ENCODE measurements around the gene UMOD. TPM values are rescaled to one million over a fixed set of nuclear protein-coding genes. Genes with fewer than 3 reads are reported as not detected.

The UMOD gene
- total and polyA plus RNA-seq, 2 donors (not counting 3 experiments of a cell fraction or from before 2014, with no cell fraction given) = not detected

DNA sequence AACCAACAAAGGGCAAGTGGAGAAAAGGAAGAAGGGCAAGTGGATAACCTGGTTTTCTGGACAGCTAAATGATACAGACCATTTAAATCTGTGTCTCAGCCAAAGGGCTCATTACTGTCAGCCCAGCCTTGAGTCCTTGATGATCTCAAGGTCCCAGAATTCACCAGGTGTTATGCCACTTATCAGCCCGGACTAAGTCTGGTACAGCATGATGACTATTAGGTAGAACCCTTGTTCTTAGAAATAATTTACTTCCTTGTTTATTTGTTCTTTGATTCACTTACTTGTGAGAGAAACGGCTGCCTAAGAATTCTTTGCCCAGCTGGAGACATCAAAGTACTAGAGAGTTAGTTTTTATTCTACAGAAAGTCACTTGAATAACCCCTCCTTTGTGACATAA is 48.6 kb upstream of the UMOD start:
- Histone ChIP-seq H3K4me2 (ENCODE audit: insufficient read depth, low read length) (no peak overlapping the region), H3K27me3 (ENCODE audit: control insufficient read depth in 2 of 2, insufficient read depth in 2 of 2, low read length in 2 of 2) (no peaks in the 10 kb centered on the region), H3K36me3 (ENCODE audit: control insufficient read depth in 2 of 2, extremely low read depth in 1 of 2, insufficient read depth in 2 of 2, low read length in 2 of 2) (no peaks in the 10 kb centered on the region), H3K4me3 (replicated peaks in 1 of 3; ENCODE audit: insufficient read depth in 1 of 3, low read depth in 1 of 3, low read length in 3 of 3) (no peak overlapping the region), H3K9ac (replicated peaks; ENCODE audit: extremely low read depth, insufficient read depth, low read length) (no peak overlapping the region), H3K9me3 (replicated peaks; ENCODE audit: control insufficient read depth, insufficient read depth, low read length) (no peaks in the 10 kb centered on the region), H3K27ac (ENCODE audit: insufficient read depth, low read depth, low read length) (no peak overlapping the region), H4K20me1 (replicated peaks; ENCODE audit: control insufficient read depth, extremely low read depth, insufficient read depth, low read length) (no peaks in the 10 kb centered on the region), H3K9me1 (replicated peaks; ENCODE audit: control insufficient read depth, extremely low read depth, insufficient read depth, low read length) (no peaks in the 10 kb centered on the region), H2AFZ (ENCODE audit: low read depth, low read length) (no peak overlapping the region), H3K4me1 (ENCODE audit: control insufficient read depth, extremely low read depth, insufficient read depth, low read length) (no peaks in the 10 kb centered on the region), H3K79me2 (ENCODE audit: control insufficient read depth, insufficient read depth, low read length) (no peaks in the 10 kb centered on the region)
- ChIA-PET POLR2A (no interaction called here), CTCF (no interaction called here)
- no TSS peak for BruUV-seq (replicated peaks)
- FAIRE-seq (no peak), DNase-seq (ENCODE audit: low read depth, low spot score) (no peak)
- intact Hi-C loops (cut with micrococcal nuclease) = no loop called here
- no peak for TF ChIP-seq FOS (IDR thresholded peaks at IDR 0.05; ENCODE audit: borderline replicate concordance, insufficient read depth, low read length)
- TF ChIP-seq GATA2 (IDR thresholded peaks at IDR 0.05; ENCODE audit: insufficient read depth, insufficient read length, low read depth, low read length) = no peak
- dilution Hi-C loops (cut with MboI; ENCODE audit: extremely low pct_ligation_motif_present, low sequenced_read_pairs) = no loop called here

GRCh38 chr16:20399185-20399584 is 46.7 kb upstream of the UMOD start:
- no peak overlapping the region for H2AFZ ChIP-seq (ENCODE audit: low read depth, low read length)
- ChIA-PET CTCF (interaction anchor here (1.4 kb wide), 1 partner anchor 15 kb away, joined by 4 read pairs; no protein-coding TSS in a partner anchor), POLR2A (no interaction called here)
- TF ChIP-seq POLR2A (IDR thresholded peaks at IDR 0.05; ENCODE audit: low read depth, low read length) (no peak), JUN (IDR thresholded peaks at IDR 0.05; ENCODE audit: borderline replicate concordance, insufficient read depth, insufficient read length, low read depth) (no peak), FOS (IDR thresholded peaks at IDR 0.05; ENCODE audit: borderline replicate concordance, insufficient read depth, low read length) (no peak), GATA2 (IDR thresholded peaks at IDR 0.05; ENCODE audit: insufficient read depth, insufficient read length, low read depth, low read length) (no peak), MYC (IDR thresholded peaks at IDR 0.05; ENCODE audit: low read depth, low read length) (no peak), POLR2AphosphoS5 (IDR thresholded peaks at IDR 0.05; ENCODE audit: insufficient read depth, low read depth, low read length) (no peak), EZH2 (IDR thresholded peaks at IDR 0.05; ENCODE audit: borderline replicate concordance, low read depth, low read length, severe bottlenecking) (no peak), MAX (IDR thresholded peaks at IDR 0.05; ENCODE audit: insufficient read depth, insufficient read length) (no peak)
- TF ChIP-seq, protein P1, sequence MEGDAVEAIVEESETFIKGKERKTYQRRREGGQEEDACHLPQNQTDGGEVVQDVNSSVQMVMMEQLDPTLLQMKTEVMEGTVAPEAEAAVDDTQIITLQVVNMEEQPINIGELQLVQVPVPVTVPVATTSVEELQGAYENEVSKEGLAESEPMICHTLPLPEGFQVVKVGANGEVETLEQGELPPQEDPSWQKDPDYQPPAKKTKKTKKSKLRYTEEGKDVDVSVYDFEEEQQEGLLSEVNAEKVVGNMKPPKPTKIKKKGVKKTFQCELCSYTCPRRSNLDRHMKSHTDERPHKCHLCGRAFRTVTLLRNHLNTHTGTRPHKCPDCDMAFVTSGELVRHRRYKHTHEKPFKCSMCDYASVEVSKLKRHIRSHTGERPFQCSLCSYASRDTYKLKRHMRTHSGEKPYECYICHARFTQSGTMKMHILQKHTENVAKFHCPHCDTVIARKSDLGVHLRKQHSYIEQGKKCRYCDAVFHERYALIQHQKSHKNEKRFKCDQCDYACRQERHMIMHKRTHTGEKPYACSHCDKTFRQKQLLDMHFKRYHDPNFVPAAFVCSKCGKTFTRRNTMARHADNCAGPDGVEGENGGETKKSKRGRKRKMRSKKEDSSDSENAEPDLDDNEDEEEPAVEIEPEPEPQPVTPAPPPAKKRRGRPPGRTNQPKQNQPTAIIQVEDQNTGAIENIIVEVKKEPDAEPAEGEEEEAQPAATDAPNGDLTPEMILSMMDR (IDR thresholded peaks at IDR 0.05; ENCODE audit: extremely low read depth in 1 of 2, insufficient read depth in 1 of 2, low read depth in 1 of 2, low read length in 2 of 2) = no peak
- no peaks in the 10 kb centered on the region for H3K36me3 ChIP-seq (ENCODE audit: control insufficient read depth in 2 of 2, extremely low read depth in 1 of 2, insufficient read depth in 2 of 2, low read length in 2 of 2)
- no peak for DNase-seq (ENCODE audit: low read depth, low spot score)
- no peak for FAIRE-seq
- dilution Hi-C loops (cut with MboI; ENCODE audit: extremely low pct_ligation_motif_present, low sequenced_read_pairs) = no loop called here
- no peaks in the 10 kb centered on the region for H4K20me1 ChIP-seq (replicated peaks; ENCODE audit: control insufficient read depth, extremely low read depth, insufficient read depth, low read length)
- no peaks in the 10 kb centered on the region for H3K27me3 ChIP-seq (ENCODE audit: control insufficient read depth in 2 of 2, insufficient read depth in 2 of 2, low read length in 2 of 2)
- intact Hi-C loops (cut with micrococcal nuclease) = no loop called here
- no peaks in the 10 kb centered on the region for H3K4me1 ChIP-seq (ENCODE audit: control insufficient read depth, extremely low read depth, insufficient read depth, low read length)
- no peak overlapping the region for H3K4me3 ChIP-seq (replicated peaks in 1 of 3; ENCODE audit: insufficient read depth in 1 of 3, low read depth in 1 of 3, low read length in 3 of 3)
- H3K9me1 ChIP-seq (replicated peaks; ENCODE audit: control insufficient read depth, extremely low read depth, insufficient read depth, low read length) = no peaks in the 10 kb centered on the region
- no peak overlapping the region for H3K9ac ChIP-seq (replicated peaks; ENCODE audit: extremely low read depth, insufficient read depth, low read length)
- no peak overlapping the region for H3K4me2 ChIP-seq (ENCODE audit: insufficient read depth, low read length)
- H3K9me3 ChIP-seq (replicated peaks; ENCODE audit: control insufficient read depth, insufficient read depth, low read length) = no peaks in the 10 kb centered on the region
- H3K27ac ChIP-seq (ENCODE audit: insufficient read depth, low read depth, low read length) = no peak overlapping the region
- H3K79me2 ChIP-seq (ENCODE audit: control insufficient read depth, insufficient read depth, low read length) = no peaks in the 10 kb centered on the region
- BruUV-seq (replicated peaks) = no TSS peak
